Right lobe of liver (tissue), 6 donors: Measurements from ENCODE around the gene LCN2. TPM values are rescaled to one million over a fixed set of nuclear protein-coding genes. Genes with fewer than 3 reads are reported as not detected.
A peak's percentile ranks its signal among the peaks of the same experiment; 100 is the strongest.

ENCODE experiments used
- ATAC-seq, 4 donors: fragments of 200-7000 bp; cut with Tn5 transposase; one replicate each; pipeline ENCODE4 v1.9.1; 2020; ENCODE audit warnings: mild to moderate bottlenecking in 4 of 4, moderate library complexity in 4 of 4
- DNase-seq, 3 donors: peaks; one replicate each; pipeline ENCODE4 v3.0.0-alpha.2; 2020
- H3K27ac ChIP-seq, 3 donors: fragments of 200-600 bp; one replicate each; pipeline ENCODE4 v1.8.0; 2022
- H3K27me3 ChIP-seq, 2 donors: fragments of 200-600 bp; one replicate each; pipeline ENCODE4 v1.8.0; 2022
- H3K36me3 ChIP-seq, 4 donors: fragments of 200-600 bp; sonication (generic) in 1 of 4; one replicate each; pipeline versions ENCODE4 v1.5.1 to v1.8.0; 2017 to 2022; ENCODE audit warnings: control low read depth in 1 of 4
- H3K4me1 ChIP-seq, 4 donors: fragments of 200-600 bp; sonication (generic) in 1 of 4; one replicate each; pipeline versions ENCODE4 v1.5.1 to v1.8.0; 2017 to 2022; ENCODE audit warnings: control low read depth in 1 of 4
- H3K4me3 ChIP-seq, 3 donors: fragments of 200-600 bp; one replicate each; pipeline ENCODE4 v1.8.0; 2022
- H3K9me3 ChIP-seq, 4 donors: fragments of 200-600 bp; sonication (generic) in 1 of 4; one replicate each; pipeline versions ENCODE4 v1.5.1 to v1.8.0; 2017 to 2022; ENCODE audit warnings: control low read depth in 1 of 4
- CTCF ChIP-seq, 4 donors: fragments of 200-600 bp in 3 of 4; fragments of 450-650 bp in 1 of 4; IDR thresholded peaks; one replicate each; pipeline versions ENCODE4 v1.5.1 to v1.8.0; 2016 to 2022; ENCODE audit warnings: antibody characterized with exemption in 4 of 4, mild to moderate bottlenecking in 2 of 4
- POLR2A ChIP-seq: fragments of 450-650 bp; IDR thresholded peaks from one replicate; pipeline ENCODE4 v1.6.1; 2017; ENCODE audit warnings: antibody characterized with exemption, mild to moderate bottlenecking
- WGBS: methylation state at CpG from one replicate; pipeline ENCODE4 v1.1.6; 2018; ENCODE audit warnings: low coverage, low lambda C conversion rate; ENCODE audit not compliant: insufficient coverage; ENCODE audit errors: missing lambda C conversion rate; 5-methylcytosine and 5-hydroxymethylcytosine counted together
- intact Hi-C, 2 donors: fragments of 100-400 bp; cut with DNase I; formaldehyde crosslinking; loops; one replicate each; pipeline versions ENCODE4 v1.11.2 to v1.14.1; 2022
- total RNA-seq, 6 experiments: library from RNA; depleted of rRNA in 2 of 6; stranded (reverse); fragments of >200 nt in 2 of 6; fragmentation: NEBNext Ultra II Directional in 3 of 6; extraction: Animal tissue kit (Norgen Biotek cat#: 25700) in 3 of 6; gene quantifications; one replicate each; pipeline versions ENCODE4 v1.1.0 to v1.2.4, GENCODE V29; 2016 to 2023
- donor health status: DM: no; HTN: yes; CAD: no.
- donor health status: DM: no; HTN: no; CAD: no.
- donor health status: DM: no; HTN: no; CAD: no.
- donor health status: DM: no; HTN: yes; CAD: no.
- donor health status: DM: no; HTN: yes; CAD: no.

Gene LCN2
- total RNA-seq, 6 experiments from 2014 or later = 2.7 to 81.8 (median 18.1) TPM

GRCh38 chr9:128149951-128150593, 819 bp downstream of the LCN2 start:
- no peak for TF ChIP-seq POLR2A
- no peak for TF ChIP-seq CTCF (IDR thresholded peaks at IDR 0.05)
- Histone ChIP-seq H3K36me3 (no peaks in the 10 kb centered on the region), H3K27ac (no peak overlapping the region), H3K4me3 (no peak overlapping the region), H3K9me3 (no peaks in the 10 kb centered on the region), H3K27me3 (no peaks in the 10 kb centered on the region), H3K4me1 (peaks cover 0 to 18% (median 8%) of the 10 kb centered on the region in 4 donors)
- 46% methylated on average over 6 of the region's 11 CpGs for WGBS
- no peak for ATAC-seq
- DNase-seq = peak in 2 of 3 donors; percentile 46 to 55
- intact Hi-C loops = no loop called here

- Histone ChIP-seq H3K27ac (no peak overlapping the region), H3K27me3 (no peaks in the 10 kb centered on the region), H3K4me3 (no peak overlapping the region), H3K4me1 (peaks cover 0 to 18% (median 8%) of the 10 kb centered on the region in 4 donors), H3K9me3 (no peaks in the 10 kb centered on the region), H3K36me3 (no peaks in the 10 kb centered on the region)
- no peak for TF ChIP-seq POLR2A
- TF ChIP-seq CTCF (IDR thresholded peaks at IDR 0.05) = no peak
- intact Hi-C loops = no loop called here
- ATAC-seq (no peak), DNase-seq (peak in 2 of 3 donors; percentile 50 to 55)
- WGBS = 67% methylated on average over 10 of the region's 19 CpGs
Observed at GRCh38 chr9:128150594-128151308, 1.5 kb downstream of the LCN2 start.

- H3K4me3 ChIP-seq = no peak overlapping the region
Observed at GRCh38 chr9:128151309-128152132, 2.3 kb downstream of the LCN2 start.

More at GRCh38 chr9:128151309-128152132, 2.3 kb downstream of the LCN2 start:
- no peaks in the 10 kb centered on the region for H3K36me3 ChIP-seq
- H3K9me3 ChIP-seq = no peaks in the 10 kb centered on the region
- H3K27me3 ChIP-seq = no peaks in the 10 kb centered on the region
- 82% methylated on average over 4 of the region's 18 CpGs for WGBS
- intact Hi-C loops = no loop called here
- H3K4me1 ChIP-seq = peaks cover 0 to 18% (median 8%) of the 10 kb centered on the region in 4 donors
- DNase-seq (peak in 2 of 3 donors; percentile 46 to 55), ATAC-seq (no peak)
- TF ChIP-seq POLR2A (no peak), CTCF (IDR thresholded peaks at IDR 0.05) (no peak)
- no peak overlapping the region for H3K27ac ChIP-seq
